Measurements from ENCODE around the gene VPS25.

The VPS25 gene

GRCh38 chr17:42787266-42787665 is 14.0 kb downstream of the VPS25 start:
- TF ChIP-seq CTCF (IDR thresholded peaks at IDR 0.05; ENCODE audit: low read depth, low read length) = no peak
- Histone ChIP-seq H3K36me3 (no peaks in the 10 kb centered on the region), H3K4me3 (ENCODE audit: low read depth, low read length) (no peak overlapping the region), H3K27ac (no peak overlapping the region), H3K27me3 (ENCODE audit: insufficient read depth, low read depth, severe bottlenecking) (peaks cover 3% of the 10 kb centered on the region), H3K9me3 (ENCODE audit: severe bottlenecking) (no peaks in the 10 kb centered on the region)
- no peak for DNase-seq

GRCh38 chr17:42791948-42792347 is 18.7 kb downstream of the VPS25 start:
- no peak for DNase-seq
- H3K36me3 ChIP-seq = peaks cover 9% of the 10 kb centered on the region
- H3K9me3 ChIP-seq (ENCODE audit: severe bottlenecking) = no peaks in the 10 kb centered on the region
- no peak overlapping the region for H3K4me3 ChIP-seq (ENCODE audit: low read depth, low read length)
- no peak for TF ChIP-seq CTCF (IDR thresholded peaks at IDR 0.05; ENCODE audit: low read depth, low read length)
- H3K27ac ChIP-seq = no peak overlapping the region
- no peaks in the 10 kb centered on the region for H3K27me3 ChIP-seq (ENCODE audit: insufficient read depth, low read depth, severe bottlenecking)

GRCh38 chr17:42792545-42792944 is 19.3 kb downstream of the VPS25 start:
- Histone ChIP-seq H3K4me3 (ENCODE audit: low read depth, low read length) (no peak overlapping the region), H3K27ac (no peak overlapping the region), H3K36me3 (peaks cover 15% of the 10 kb centered on the region), H3K9me3 (ENCODE audit: severe bottlenecking) (no peaks in the 10 kb centered on the region), H3K27me3 (ENCODE audit: insufficient read depth, low read depth, severe bottlenecking) (no peaks in the 10 kb centered on the region)
- DNase-seq = no peak
- no peak for TF ChIP-seq CTCF (IDR thresholded peaks at IDR 0.05; ENCODE audit: low read depth, low read length)

- Histone ChIP-seq H3K27me3 (ENCODE audit: insufficient read depth, low read depth, severe bottlenecking) (no peaks in the 10 kb centered on the region), H3K4me3 (ENCODE audit: low read depth, low read length) (no peak overlapping the region), H3K9me3 (ENCODE audit: severe bottlenecking) (peaks cover 8% of the 10 kb centered on the region), H3K36me3 (peaks cover 18% of the 10 kb centered on the region), H3K27ac (no peak overlapping the region)
- DNase-seq = no peak
- no peak for TF ChIP-seq CTCF (IDR thresholded peaks at IDR 0.05; ENCODE audit: low read depth, low read length)
These were observed 21.8 kb downstream of the VPS25 start for GRCh38 chr17:42795061-42795460.

GRCh38 chr17:42795465-42795864 is 22.2 kb downstream of the VPS25 start:
- no peak for DNase-seq
- Histone ChIP-seq H3K9me3 (ENCODE audit: severe bottlenecking) (peaks cover 8% of the 10 kb centered on the region), H3K4me3 (ENCODE audit: low read depth, low read length) (no peak overlapping the region), H3K27ac (no peak overlapping the region), H3K27me3 (ENCODE audit: insufficient read depth, low read depth, severe bottlenecking) (no peaks in the 10 kb centered on the region), H3K36me3 (peaks cover 18% of the 10 kb centered on the region)
- no peak for TF ChIP-seq CTCF (IDR thresholded peaks at IDR 0.05; ENCODE audit: low read depth, low read length)

- no peak for TF ChIP-seq CTCF (IDR thresholded peaks at IDR 0.05; ENCODE audit: low read depth, low read length)
- Histone ChIP-seq H3K9me3 (ENCODE audit: severe bottlenecking) (peaks cover 8% of the 10 kb centered on the region), H3K27me3 (ENCODE audit: insufficient read depth, low read depth, severe bottlenecking) (no peaks in the 10 kb centered on the region), H3K4me3 (ENCODE audit: low read depth, low read length) (no peak overlapping the region), H3K27ac (no peak overlapping the region), H3K36me3 (peaks cover 18% of the 10 kb centered on the region)
- no peak for DNase-seq
These were observed 23.0 kb downstream of the VPS25 start for GRCh38 chr17:42796066-42796758.
